Spleen (tissue), 7 donors: Measurements from ENCODE around the gene AMZ2.

Experiments used
- POLR2A ChIP-seq, 3 donors: fragments of 450-650 bp; IDR thresholded peaks; one replicate each; pipeline ENCODE4 v1.5.1; 2017; ENCODE audit warnings: antibody characterized with exemption in 3 of 3, mild to moderate bottlenecking in 1 of 3
- TF ChIP-seq, protein P1 (sequence below), 11 experiments: fragments of 200-600 bp in 7 of 11; fragments of 450-650 bp in 4 of 11; sonication (generic) in 4 of 11; IDR thresholded peaks in 8 of 11; conservative IDR thresholded peaks in 3 of 11; 1 replicate in 7 of 11; 2 replicates in 4 of 11; pipeline versions ENCODE4 v1.4.0 to v1.8.0; 2016 to 2021; ENCODE audit warnings: antibody characterized with exemption in 11 of 11, inconsistent platforms in 4 of 11, mild to moderate bottlenecking in 1 of 11
- donor health status: DM: no; HTN: no; CAD: no; lungs with moderate emphysema.
- donor health status: DM: no; HTN: no; CAD: no.
- donor health status: DM: no; HTN: no; CAD: no.

DNA sequence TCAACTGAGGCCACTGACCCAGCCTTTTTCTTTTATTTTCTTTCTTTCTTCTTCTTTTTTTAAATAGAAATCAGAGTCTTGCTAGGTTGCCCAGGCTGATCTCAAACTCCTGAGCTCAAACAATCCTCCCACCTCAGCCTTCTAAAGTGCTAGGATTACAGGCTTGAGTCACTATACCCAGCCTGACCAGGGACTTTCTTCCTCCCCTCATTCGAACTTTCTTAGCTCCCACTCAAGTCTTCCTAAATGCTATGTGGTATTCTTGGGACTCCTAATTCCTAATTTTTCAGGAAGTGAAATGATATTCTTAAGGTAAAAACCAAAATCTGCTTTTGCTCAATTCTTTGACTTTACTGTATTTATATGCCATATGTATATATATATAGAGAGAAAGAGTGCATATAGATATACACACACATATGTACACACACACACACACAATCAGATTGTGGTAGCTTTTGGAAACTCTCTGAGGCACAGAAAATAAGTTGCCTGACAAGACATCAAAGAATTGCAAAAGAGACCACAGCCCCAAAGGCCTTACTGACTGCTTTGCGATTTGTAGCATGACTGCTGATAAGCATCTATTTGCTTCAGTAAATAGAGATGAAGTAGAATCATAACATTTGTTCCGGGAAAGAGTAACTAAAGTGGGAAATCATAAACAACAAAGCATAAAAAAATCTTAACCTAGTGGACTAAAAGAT lies 9.5 kb upstream of the AMZ2 start:
- TF ChIP-seq, protein P1, sequence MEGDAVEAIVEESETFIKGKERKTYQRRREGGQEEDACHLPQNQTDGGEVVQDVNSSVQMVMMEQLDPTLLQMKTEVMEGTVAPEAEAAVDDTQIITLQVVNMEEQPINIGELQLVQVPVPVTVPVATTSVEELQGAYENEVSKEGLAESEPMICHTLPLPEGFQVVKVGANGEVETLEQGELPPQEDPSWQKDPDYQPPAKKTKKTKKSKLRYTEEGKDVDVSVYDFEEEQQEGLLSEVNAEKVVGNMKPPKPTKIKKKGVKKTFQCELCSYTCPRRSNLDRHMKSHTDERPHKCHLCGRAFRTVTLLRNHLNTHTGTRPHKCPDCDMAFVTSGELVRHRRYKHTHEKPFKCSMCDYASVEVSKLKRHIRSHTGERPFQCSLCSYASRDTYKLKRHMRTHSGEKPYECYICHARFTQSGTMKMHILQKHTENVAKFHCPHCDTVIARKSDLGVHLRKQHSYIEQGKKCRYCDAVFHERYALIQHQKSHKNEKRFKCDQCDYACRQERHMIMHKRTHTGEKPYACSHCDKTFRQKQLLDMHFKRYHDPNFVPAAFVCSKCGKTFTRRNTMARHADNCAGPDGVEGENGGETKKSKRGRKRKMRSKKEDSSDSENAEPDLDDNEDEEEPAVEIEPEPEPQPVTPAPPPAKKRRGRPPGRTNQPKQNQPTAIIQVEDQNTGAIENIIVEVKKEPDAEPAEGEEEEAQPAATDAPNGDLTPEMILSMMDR (IDR thresholded peaks at IDR 0.05 in 8 of 11, conservative IDR thresholded peaks at IDR 0.05 in 3 of 11) = no peak
- no peak for TF ChIP-seq POLR2A (IDR thresholded peaks at IDR 0.05)
